IMR-90 (cell line): ENCODE results near the gene CABP2. TPM values are rescaled to one million over a fixed set of nuclear protein-coding genes. Genes with fewer than 3 reads are reported as not detected.

Source experiments
- ATAC-seq: fragments of 200-7000 bp; cut with Tn5 transposase; 2 replicates; pipeline ENCODE4 v1.9.1; 2020; ENCODE audit warnings: low read depth, mild to moderate bottlenecking, moderate library complexity
- BruUV-seq: library from RNA; stranded (reverse); fragments of 400-500 nt; replicated peaks from 2 replicates; lab custom pipeline; 2021; lab: Mats Ljungman, UMichigan
- CTCF ChIA-PET: fragments of 300-600 bp; formaldehyde crosslinking; extraction: SDS; loops from one replicate; lab custom pipeline; 2021; ENCODE audit warnings: antibody characterized with exemption; lab: Yijun Ruan, JAX
- POLR2A ChIA-PET: fragments of 300-600 bp; sonication (Branson Sonifier 250); formaldehyde crosslinking; loops from one replicate; lab custom pipeline; 2022; ENCODE audit warnings: antibody characterized with exemption; ENCODE audit not compliant: unreplicated experiment; lab: Charles Lee
- DNase-seq: peaks from one replicate; pipeline ENCODE4 v3.0.0; 2013
- H2AFZ ChIP-seq: replicated peaks from 2 replicates; pipeline ENCODE3; 2013; ENCODE audit warnings: low read length, mild to moderate bottlenecking; ENCODE audit not compliant: poor library complexity
- H2AK5ac ChIP-seq: 2 replicates; pipeline ENCODE4 v1.6.1; 2013; ENCODE audit warnings: low read depth, low read length, inconsistent platforms
- H2AK9ac ChIP-seq: replicated peaks from 2 replicates; pipeline ENCODE3; 2013; ENCODE audit warnings: mild to moderate bottlenecking, low read depth, low read length, moderate library complexity; ENCODE audit not compliant: poor library complexity
- H2BK120ac ChIP-seq: 2 replicates; pipeline ENCODE4 v1.6.1; 2013; ENCODE audit warnings: low read depth, low read length, inconsistent platforms
- H2BK15ac ChIP-seq: 3 replicates; pipeline ENCODE4 v1.6.1; 2013; ENCODE audit warnings: low read depth, low read length, inconsistent platforms
- H2BK20ac ChIP-seq: 2 replicates; pipeline ENCODE4 v1.6.1; 2013; ENCODE audit warnings: low read depth, mild to moderate bottlenecking, inconsistent platforms, low read length, moderate library complexity
- H2BK5ac ChIP-seq: 2 replicates; pipeline ENCODE4 v1.6.1; 2013; ENCODE audit warnings: mild to moderate bottlenecking, low read depth, low read length, inconsistent platforms; ENCODE audit not compliant: poor library complexity, severe bottlenecking
- H3K14ac ChIP-seq: replicated peaks from 2 replicates; pipeline ENCODE4 v1.6.1; 2013; ENCODE audit warnings: low read depth, low read length, inconsistent platforms
- H3K18ac ChIP-seq: 2 replicates; pipeline ENCODE4 v1.6.1; 2013; ENCODE audit warnings: low read depth, low read length, control low read depth
- H3K23ac ChIP-seq: 2 replicates; pipeline ENCODE4 v1.6.1; 2013; ENCODE audit warnings: low read depth, low read length, inconsistent platforms
- H3K27ac ChIP-seq: 2 replicates; pipeline ENCODE4 v1.5.1; 2013; ENCODE audit warnings: mild to moderate bottlenecking, control low read depth, low read length; ENCODE audit not compliant: insufficient read depth
- H3K27me3 ChIP-seq: 2 replicates; pipeline ENCODE4 v1.6.1; 2013; ENCODE audit warnings: low read length; ENCODE audit not compliant: control insufficient read depth, insufficient read depth
- H3K36me3 ChIP-seq: 2 replicates; pipeline ENCODE4 v1.6.1; 2013; ENCODE audit warnings: low read length, mixed read lengths; ENCODE audit not compliant: control insufficient read depth, insufficient read depth
- H3K4ac ChIP-seq: 2 replicates; pipeline ENCODE4 v1.6.1; 2013; ENCODE audit warnings: low read depth, low read length, inconsistent platforms
- H3K4me1 ChIP-seq: 2 replicates; pipeline ENCODE4 v1.6.1; 2013; ENCODE audit warnings: low read length, mixed read lengths; ENCODE audit not compliant: control insufficient read depth, insufficient read depth
- H3K4me2 ChIP-seq: 2 replicates; pipeline ENCODE4 v1.6.1; 2013; ENCODE audit warnings: low read depth, mild to moderate bottlenecking, control low read depth, low read length, moderate library complexity
- H3K4me3 ChIP-seq: 2 replicates; pipeline ENCODE4 v1.5.1; 2013; ENCODE audit warnings: low read depth, mild to moderate bottlenecking, control low read depth, low read length, moderate library complexity; ENCODE audit not compliant: insufficient read depth
- H3K56ac ChIP-seq: 2 replicates; pipeline ENCODE4 v1.6.1; 2013; ENCODE audit warnings: low read length, inconsistent platforms; ENCODE audit not compliant: insufficient read depth; ENCODE audit errors: extremely low read depth
- H3K79me1 ChIP-seq, 2 experiments: 2 replicates each; pipeline ENCODE4 v1.6.1; 2013; ENCODE audit warnings: low read length in 2 of 2, inconsistent platforms in 1 of 2, low read depth in 1 of 2
- H3K9ac ChIP-seq: 2 replicates; pipeline ENCODE4 v1.6.1; 2013; ENCODE audit warnings: low read depth, low read length, control low read depth
- H3K9me1 ChIP-seq: 2 replicates; pipeline ENCODE4 v1.6.1; 2013; ENCODE audit warnings: low read length, inconsistent platforms; ENCODE audit not compliant: insufficient read depth
- H3K9me3 ChIP-seq: 2 replicates; pipeline ENCODE4 v1.6.1; 2013; ENCODE audit warnings: low read length; ENCODE audit not compliant: control insufficient read depth, insufficient read depth
- H4K20me1 ChIP-seq: 2 replicates; pipeline ENCODE4 v1.6.1; 2013; ENCODE audit warnings: low read length, inconsistent platforms; ENCODE audit not compliant: insufficient read depth
- H4K5ac ChIP-seq: 2 replicates; pipeline ENCODE4 v1.6.1; 2013; ENCODE audit warnings: mild to moderate bottlenecking, low read depth, low read length, control low read depth
- H4K8ac ChIP-seq, 2 experiments: 2 replicates each; pipeline ENCODE4 v1.6.1; 2013; ENCODE audit warnings: low read depth in 2 of 2, low read length in 2 of 2, control low read depth in 1 of 2, inconsistent platforms in 1 of 2
- H4K91ac ChIP-seq: 2 replicates; pipeline ENCODE4 v1.6.1; 2013; ENCODE audit warnings: low read depth, low read length, inconsistent platforms; ENCODE audit not compliant: insufficient read depth
- BHLHE40 ChIP-seq: fragments of 150-350 bp; IDR thresholded peaks from 2 replicates; pipeline ENCODE4 v1.6.1; 2016; ENCODE audit warnings: mild to moderate bottlenecking, low read depth, low read length
- CEBPB ChIP-seq: IDR thresholded peaks from 2 replicates; pipeline ENCODE4 v1.6.1; 2012; ENCODE audit warnings: low read depth, low read length, improper control_type of control experiment
- CHD1 ChIP-seq: IDR thresholded peaks from 2 replicates; pipeline ENCODE4 v1.6.1; 2012; ENCODE audit warnings: low read depth, low read length, improper control_type of control experiment
- FOS ChIP-seq: fragments of 150-350 bp; IDR thresholded peaks from 2 replicates; pipeline ENCODE4 v1.6.1; 2016; ENCODE audit warnings: low read depth, low read length
- MAZ ChIP-seq: IDR thresholded peaks from 2 replicates; pipeline ENCODE4 v1.6.1; 2012; ENCODE audit warnings: low read depth, mild to moderate bottlenecking, low read length, improper control_type of control experiment, moderate library complexity, borderline replicate concordance
- MXI1 ChIP-seq: IDR thresholded peaks from 2 replicates; pipeline ENCODE4 v1.6.1; 2012; ENCODE audit warnings: low read depth, mild to moderate bottlenecking, low read length, moderate library complexity, borderline replicate concordance
- NFE2L2 ChIP-seq: fragments of 150-350 bp; IDR thresholded peaks from 2 replicates; pipeline ENCODE4 v1.6.1; 2016; ENCODE audit warnings: low read depth, mild to moderate bottlenecking, low read length
- POLR2A ChIP-seq: IDR thresholded peaks from 2 replicates; pipeline ENCODE4 v1.6.1; 2012; ENCODE audit warnings: mild to moderate bottlenecking, low read depth, low read length
- RAD21 ChIP-seq: IDR thresholded peaks from 2 replicates; pipeline ENCODE4 v1.6.1; 2012; ENCODE audit warnings: low read length, improper control_type of control experiment
- RCOR1 ChIP-seq: IDR thresholded peaks from 2 replicates; pipeline ENCODE4 v1.6.1; 2012; ENCODE audit warnings: mild to moderate bottlenecking, low read length, improper control_type of control experiment; ENCODE audit not compliant: insufficient replicate concordance
- RFX5 ChIP-seq: IDR thresholded peaks from 2 replicates; pipeline ENCODE4 v1.8.0; 2012; ENCODE audit warnings: low read depth, mild to moderate bottlenecking, low read length, moderate library complexity
- SMC3 ChIP-seq: fragments of 150-350 bp; IDR thresholded peaks from 2 replicates; pipeline ENCODE4 v1.6.1; 2016; ENCODE audit warnings: low read depth, mild to moderate bottlenecking, antibody characterized with exemption, low read length, moderate library complexity
- WGBS, 2 experiments: methylation state at CpG; one replicate each; pipeline versions ENCODE4 v1.1.5 to v1.1.7; 2013; ENCODE audit warnings: missing lambda C conversion rate in 2 of 2; ENCODE audit not compliant: insufficient read length in 1 of 2; ENCODE audit errors: extremely low coverage in 2 of 2; 5-methylcytosine and 5-hydroxymethylcytosine counted together
- dilution Hi-C: fragments of 300-500 bp; cut with HindIII; formaldehyde crosslinking; loops from one replicate; pipeline ENCODE4 v1.14.3; 2018; ENCODE audit warnings: low sequenced_read_pairs; ENCODE audit not compliant: unreplicated experiment
- in situ Hi-C: fragments of 300-500 bp; cut with MboI; formaldehyde crosslinking; loops from 3 replicates; pipeline ENCODE4 v1.14.3; 2019; ENCODE audit warnings: low sequenced_read_pairs, inconsistent platforms, mixed read lengths
- intact Hi-C: fragments of 100-400 bp; cut with micrococcal nuclease; formaldehyde crosslinking; loops from 2 replicates; pipeline ENCODE4 v1.10.0; 2022
- polyA plus RNA-seq, 3 experiments: library from polyadenylated mRNA; depleted of rRNA; stranded (reverse); fragments of >200 nt; gene quantifications; 2 replicates each; pipeline ENCODE4 v1.2.3, GENCODE V29; 2012; ENCODE audit warnings: low replicate concordance in 1 of 3
- total RNA-seq: library from RNA; depleted of rRNA; stranded (reverse); fragments of >200 nt; gene quantifications from 2 replicates; pipeline ENCODE4 v1.2.3, GENCODE V29; 2012
- TF ChIP-seq, protein P1 (sequence below): conservative IDR thresholded peaks from 2 replicates; pipeline ENCODE4 v1.5.1; 2012; ENCODE audit warnings: mild to moderate bottlenecking, low read depth, low read length, improper control_type of control experiment
- TF ChIP-seq, protein P2 (sequence below): fragments of 150-350 bp; IDR thresholded peaks from 2 replicates; pipeline ENCODE4 v1.6.1; 2016; ENCODE audit warnings: low read depth, mild to moderate bottlenecking, low read length, moderate library complexity, borderline replicate concordance
- TF ChIP-seq, protein P3 (sequence below): fragments of 150-350 bp; IDR thresholded peaks from 2 replicates; pipeline ENCODE4 v1.6.1; 2017; ENCODE audit warnings: mild to moderate bottlenecking, antibody characterized with exemption, low read length, low read depth

The CABP2 gene
- total and polyA plus RNA-seq, 2 of the 4 experiments (the other 2 are of a cell fraction) = not detected

DNA sequence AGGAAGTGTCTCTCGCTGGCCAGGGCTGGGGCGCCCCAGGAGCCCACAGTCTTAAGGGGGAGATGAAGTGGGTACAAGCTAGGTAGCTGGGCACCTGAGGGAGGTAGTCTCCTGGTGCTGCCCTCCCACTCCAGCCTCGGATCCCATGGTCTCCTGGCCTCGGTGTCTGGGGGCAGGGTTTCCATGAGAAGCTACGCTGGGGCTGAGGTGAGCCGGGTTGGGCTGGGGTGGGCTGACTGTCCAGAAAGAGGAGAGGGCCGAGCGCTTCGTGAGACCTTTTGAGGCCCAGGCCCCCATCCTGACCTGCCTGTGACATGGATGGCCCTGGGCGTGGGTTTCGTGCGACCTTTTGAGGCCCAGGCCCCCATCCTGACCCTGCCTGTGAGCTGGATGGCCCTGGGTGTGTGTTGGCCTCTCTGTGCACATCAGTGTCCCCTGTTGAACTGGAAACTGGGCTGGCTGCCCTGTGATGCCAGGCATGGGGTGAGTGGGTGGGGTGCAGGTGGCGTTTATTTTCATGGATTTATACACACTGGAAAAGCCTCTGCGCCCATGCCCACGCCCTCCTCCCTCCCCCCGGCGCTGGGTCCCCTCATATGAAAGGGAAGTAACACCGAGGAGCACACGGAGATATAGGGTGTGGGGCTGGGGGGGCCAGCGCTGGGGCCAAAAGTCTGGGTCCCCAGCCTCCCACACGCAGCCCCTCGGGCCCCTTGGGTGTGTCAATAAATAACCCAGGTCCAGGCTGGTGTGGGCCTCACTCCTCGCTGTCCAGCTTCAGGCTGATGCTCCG is 31.8 kb downstream of the CABP2 start:
- H3K23ac ChIP-seq = no peak overlapping the region
- no peak for DNase-seq
- WGBS, 2 experiments = 57% methylated on average over 4 of the region's 24 CpGs; no CpG with 5 or more reads in 1 of the 2 experiments
- H3K4me1 ChIP-seq = no peaks in the 10 kb centered on the region
- TF ChIP-seq POLR2A (no peak), RCOR1 (no peak), CHD1 (no peak), CEBPB (no peak), RAD21 (no peak), RFX5 (no peak), NFE2L2 (no peak), SMC3 (no peak), FOS (no peak), BHLHE40 (no peak), MAZ (no peak), MXI1 (no peak)
- TF ChIP-seq, protein P1, sequence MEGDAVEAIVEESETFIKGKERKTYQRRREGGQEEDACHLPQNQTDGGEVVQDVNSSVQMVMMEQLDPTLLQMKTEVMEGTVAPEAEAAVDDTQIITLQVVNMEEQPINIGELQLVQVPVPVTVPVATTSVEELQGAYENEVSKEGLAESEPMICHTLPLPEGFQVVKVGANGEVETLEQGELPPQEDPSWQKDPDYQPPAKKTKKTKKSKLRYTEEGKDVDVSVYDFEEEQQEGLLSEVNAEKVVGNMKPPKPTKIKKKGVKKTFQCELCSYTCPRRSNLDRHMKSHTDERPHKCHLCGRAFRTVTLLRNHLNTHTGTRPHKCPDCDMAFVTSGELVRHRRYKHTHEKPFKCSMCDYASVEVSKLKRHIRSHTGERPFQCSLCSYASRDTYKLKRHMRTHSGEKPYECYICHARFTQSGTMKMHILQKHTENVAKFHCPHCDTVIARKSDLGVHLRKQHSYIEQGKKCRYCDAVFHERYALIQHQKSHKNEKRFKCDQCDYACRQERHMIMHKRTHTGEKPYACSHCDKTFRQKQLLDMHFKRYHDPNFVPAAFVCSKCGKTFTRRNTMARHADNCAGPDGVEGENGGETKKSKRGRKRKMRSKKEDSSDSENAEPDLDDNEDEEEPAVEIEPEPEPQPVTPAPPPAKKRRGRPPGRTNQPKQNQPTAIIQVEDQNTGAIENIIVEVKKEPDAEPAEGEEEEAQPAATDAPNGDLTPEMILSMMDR = no peak
- TF ChIP-seq, protein P2, sequence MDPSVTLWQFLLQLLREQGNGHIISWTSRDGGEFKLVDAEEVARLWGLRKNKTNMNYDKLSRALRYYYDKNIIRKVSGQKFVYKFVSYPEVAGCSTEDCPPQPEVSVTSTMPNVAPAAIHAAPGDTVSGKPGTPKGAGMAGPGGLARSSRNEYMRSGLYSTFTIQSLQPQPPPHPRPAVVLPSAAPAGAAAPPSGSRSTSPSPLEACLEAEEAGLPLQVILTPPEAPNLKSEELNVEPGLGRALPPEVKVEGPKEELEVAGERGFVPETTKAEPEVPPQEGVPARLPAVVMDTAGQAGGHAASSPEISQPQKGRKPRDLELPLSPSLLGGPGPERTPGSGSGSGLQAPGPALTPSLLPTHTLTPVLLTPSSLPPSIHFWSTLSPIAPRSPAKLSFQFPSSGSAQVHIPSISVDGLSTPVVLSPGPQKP = no peak
- TF ChIP-seq, protein P3, sequence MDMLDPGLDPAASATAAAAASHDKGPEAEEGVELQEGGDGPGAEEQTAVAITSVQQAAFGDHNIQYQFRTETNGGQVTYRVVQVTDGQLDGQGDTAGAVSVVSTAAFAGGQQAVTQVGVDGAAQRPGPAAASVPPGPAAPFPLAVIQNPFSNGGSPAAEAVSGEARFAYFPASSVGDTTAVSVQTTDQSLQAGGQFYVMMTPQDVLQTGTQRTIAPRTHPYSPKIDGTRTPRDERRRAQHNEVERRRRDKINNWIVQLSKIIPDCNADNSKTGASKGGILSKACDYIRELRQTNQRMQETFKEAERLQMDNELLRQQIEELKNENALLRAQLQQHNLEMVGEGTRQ = no peak
- ChIA-PET CTCF (no interaction called here), POLR2A (no interaction called here)
- peaks cover 56% of the 10 kb centered on the region for H3K36me3 ChIP-seq
- no peak overlapping the region for H3K27ac ChIP-seq
- dilution Hi-C loops = no loop called here
- no peak overlapping the region for H3K4ac ChIP-seq
- peak overlapping the region; percentile 55 for H2AK9ac ChIP-seq
- BruUV-seq = no TSS peak
- H2BK20ac ChIP-seq = no peak overlapping the region
- no peaks in the 10 kb centered on the region for H3K27me3 ChIP-seq
- H3K56ac ChIP-seq = no peak overlapping the region
- H4K20me1 ChIP-seq = no peaks in the 10 kb centered on the region; the same call in 1 of the 2 replicates
- H4K8ac ChIP-seq = no peak overlapping the region
- no peak overlapping the region for H2AK5ac ChIP-seq
- peaks cover 9% of the 10 kb centered on the region for H3K9me1 ChIP-seq
- H3K18ac ChIP-seq = no peak overlapping the region
- no peak overlapping the region for H3K4me2 ChIP-seq
- H4K5ac ChIP-seq = no peak overlapping the region
- no peak overlapping the region for H2BK120ac ChIP-seq
- H3K4me3 ChIP-seq = no peak overlapping the region
- no peak overlapping the region for H2AFZ ChIP-seq
- no peak overlapping the region for H2BK15ac ChIP-seq
- H3K9me3 ChIP-seq = no peaks in the 10 kb centered on the region
- intact Hi-C loops = no loop called here
- no peak overlapping the region for H3K14ac ChIP-seq
- peaks cover 4 to 6% of the 10 kb centered on the region in 2 experiments; a peak in 1 of 4 replicates for H3K79me1 ChIP-seq
- no peak overlapping the region for H3K9ac ChIP-seq
- H2BK5ac ChIP-seq = no peak overlapping the region
- in situ Hi-C loops = no loop called here
- H4K91ac ChIP-seq = no peak overlapping the region
- ATAC-seq = no peak
